ENCODE data around the gene USF1.
A peak's percentile ranks its signal among the peaks of the same experiment; 100 is the strongest.

USF1 gene

GRCh38 chr1:161001525-161001924 is 44.3 kb downstream of the USF1 start:
- Histone ChIP-seq H2BK120ac (ENCODE audit: low read depth, low read length) (no peak overlapping the region), H3K27me3 (ENCODE audit: insufficient read depth, low read length, poor library complexity) (no peaks in the 10 kb centered on the region), H3K56ac (ENCODE audit: low read length) (no peak overlapping the region), H3K4me3 (ENCODE audit: low read length) (no peak overlapping the region), H3K27ac (ENCODE audit: low read depth, low read length) (no peak overlapping the region), H4K5ac (ENCODE audit: low read length) (no peak overlapping the region), H2BK5ac (ENCODE audit: low read length) (no peak overlapping the region), H3K79me2 (ENCODE audit: control insufficient read depth, insufficient read depth, low read length) (peaks cover 25% of the 10 kb centered on the region), H2BK15ac (replicated peaks; ENCODE audit: low read depth) (no peak overlapping the region), H3K4ac (ENCODE audit: low read depth, low read length) (no peak overlapping the region), H3K4me1 (ENCODE audit: control insufficient read depth, low read depth, low read length) (peaks cover 2% of the 10 kb centered on the region), H3K79me1 (ENCODE audit: low read length) (peaks cover 9% of the 10 kb centered on the region), H4K8ac (ENCODE audit: low read depth, low read length) (no peak overlapping the region), H2AK5ac (ENCODE audit: low read length) (no peak overlapping the region), H3K4me2 (ENCODE audit: low read length) (no peak overlapping the region), H3K18ac (ENCODE audit: low read length) (no peak overlapping the region), H3K36me3 (ENCODE audit: control insufficient read depth, insufficient read depth, low read length) (peaks cover 8% of the 10 kb centered on the region), H3K9ac (ENCODE audit: low read length) (no peak overlapping the region), H3K23ac (ENCODE audit: low read length) (no peak overlapping the region)
- WGBS (ENCODE audit: extremely low coverage, insufficient coverage, low lambda C conversion rate) = no CpG with 5 or more reads among the region's 5 CpGs
- no peak for DNase-seq

DNA sequence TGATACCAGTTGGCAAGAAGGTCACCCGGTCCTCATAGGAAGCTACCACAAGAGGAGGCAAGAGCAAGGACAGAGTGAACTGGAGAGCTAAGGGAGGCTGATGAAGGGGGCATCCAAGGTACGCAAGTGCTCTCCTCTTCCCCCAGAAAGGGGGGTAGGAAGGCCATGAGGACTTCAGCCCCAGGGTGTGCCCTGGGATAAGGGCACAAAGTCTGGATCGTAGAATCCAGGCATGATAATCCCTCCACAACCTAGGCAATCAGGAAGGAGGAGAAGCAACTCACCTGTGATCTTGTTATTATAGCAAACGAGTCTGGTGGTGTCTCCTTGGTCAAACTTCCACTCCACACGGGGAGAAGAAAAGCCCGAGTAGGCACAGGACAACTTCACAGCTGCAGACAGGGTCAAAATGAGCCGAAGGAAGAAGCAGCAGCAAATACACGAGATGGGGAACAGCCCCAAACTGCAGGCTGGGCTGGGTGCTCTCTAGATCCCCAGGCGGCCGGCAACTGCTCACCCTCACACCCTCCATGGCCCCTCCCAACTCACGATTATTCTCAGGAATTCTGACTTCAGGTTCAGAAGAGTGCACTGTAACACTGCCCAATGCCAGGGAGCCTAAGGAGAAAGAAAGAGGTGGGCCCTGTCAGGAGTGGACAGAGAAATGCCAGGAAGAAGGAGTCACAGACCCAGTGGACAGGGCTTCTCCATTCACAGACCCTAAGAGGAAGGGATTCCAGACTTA is 44.9 kb downstream of the USF1 start:
- Histone ChIP-seq H2BK120ac (ENCODE audit: low read depth, low read length) (no peak overlapping the region), H3K4me2 (ENCODE audit: low read length) (no peak overlapping the region), H3K79me2 (ENCODE audit: control insufficient read depth, insufficient read depth, low read length) (peaks cover 18% of the 10 kb centered on the region), H3K9ac (ENCODE audit: low read length) (no peak overlapping the region), H3K4ac (ENCODE audit: low read depth, low read length) (no peak overlapping the region), H4K5ac (ENCODE audit: low read length) (no peak overlapping the region), H2BK5ac (ENCODE audit: low read length) (no peak overlapping the region), H3K27me3 (ENCODE audit: insufficient read depth, low read length, poor library complexity) (no peaks in the 10 kb centered on the region), H3K79me1 (ENCODE audit: low read length) (peaks cover 8% of the 10 kb centered on the region), H2BK15ac (replicated peaks; ENCODE audit: low read depth) (no peak overlapping the region), H3K56ac (ENCODE audit: low read length) (no peak overlapping the region), H3K23ac (ENCODE audit: low read length) (no peak overlapping the region), H4K8ac (ENCODE audit: low read depth, low read length) (no peak overlapping the region), H2AK5ac (ENCODE audit: low read length) (no peak overlapping the region), H3K18ac (ENCODE audit: low read length) (no peak overlapping the region), H3K4me3 (ENCODE audit: low read length) (no peak overlapping the region), H3K4me1 (ENCODE audit: control insufficient read depth, low read depth, low read length) (no peaks in the 10 kb centered on the region), H3K27ac (ENCODE audit: low read depth, low read length) (no peak overlapping the region), H3K36me3 (ENCODE audit: control insufficient read depth, insufficient read depth, low read length) (peaks cover 10% of the 10 kb centered on the region)
- DNase-seq = no peak
- no CpG with 5 or more reads among the region's 11 CpGs for WGBS (ENCODE audit: extremely low coverage, insufficient coverage, low lambda C conversion rate)

DNA sequence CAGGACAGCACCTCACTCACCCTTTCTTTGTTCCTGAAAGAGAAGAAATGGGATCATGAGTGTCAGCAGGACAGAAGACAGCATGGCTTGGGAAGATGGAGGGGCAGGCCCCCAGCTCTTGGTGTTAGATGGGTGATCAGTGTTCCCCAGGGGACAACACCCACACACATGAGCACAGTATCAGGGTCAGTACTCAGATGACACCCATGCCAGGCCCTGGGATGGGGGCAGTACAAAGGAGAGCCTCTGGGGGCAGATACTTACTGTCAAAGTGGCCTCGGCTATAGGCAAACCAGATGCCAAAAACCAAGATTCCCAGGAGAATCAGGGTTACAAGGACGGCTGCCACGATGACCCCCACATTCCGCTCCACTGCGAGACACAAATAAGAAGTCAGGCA is 46.4 kb downstream of the USF1 start:
- peaks cover 10% of the 10 kb centered on the region for H3K36me3 ChIP-seq (ENCODE audit: control insufficient read depth, insufficient read depth, low read length)
- H3K9ac ChIP-seq (ENCODE audit: low read length) = no peak overlapping the region
- H4K5ac ChIP-seq (ENCODE audit: low read length) = no peak overlapping the region
- no peak overlapping the region for H2BK5ac ChIP-seq (ENCODE audit: low read length)
- no peak overlapping the region for H4K8ac ChIP-seq (ENCODE audit: low read depth, low read length)
- no peak overlapping the region for H3K18ac ChIP-seq (ENCODE audit: low read length)
- H3K4me3 ChIP-seq (ENCODE audit: low read length) = no peak overlapping the region
- H3K27me3 ChIP-seq (ENCODE audit: insufficient read depth, low read length, poor library complexity) = no peaks in the 10 kb centered on the region
- peaks cover 6% of the 10 kb centered on the region for H3K79me2 ChIP-seq (ENCODE audit: control insufficient read depth, insufficient read depth, low read length)
- no peak overlapping the region for H2BK120ac ChIP-seq (ENCODE audit: low read depth, low read length)
- peaks cover 8% of the 10 kb centered on the region for H3K79me1 ChIP-seq (ENCODE audit: low read length)
- no peaks in the 10 kb centered on the region for H3K4me1 ChIP-seq (ENCODE audit: control insufficient read depth, low read depth, low read length)
- H3K23ac ChIP-seq (ENCODE audit: low read length) = no peak overlapping the region
- H3K56ac ChIP-seq (ENCODE audit: low read length) = no peak overlapping the region
- no peak overlapping the region for H3K4ac ChIP-seq (ENCODE audit: low read depth, low read length)
- no peak for DNase-seq
- H2AK5ac ChIP-seq (ENCODE audit: low read length) = no peak overlapping the region
- WGBS (ENCODE audit: extremely low coverage, insufficient coverage, low lambda C conversion rate) = no CpG with 5 or more reads among the region's 5 CpGs
- H3K27ac ChIP-seq (ENCODE audit: low read depth, low read length) = no peak overlapping the region
- H3K4me2 ChIP-seq (ENCODE audit: low read length) = no peak overlapping the region
- no peak overlapping the region for H2BK15ac ChIP-seq (replicated peaks; ENCODE audit: low read depth)

DNA sequence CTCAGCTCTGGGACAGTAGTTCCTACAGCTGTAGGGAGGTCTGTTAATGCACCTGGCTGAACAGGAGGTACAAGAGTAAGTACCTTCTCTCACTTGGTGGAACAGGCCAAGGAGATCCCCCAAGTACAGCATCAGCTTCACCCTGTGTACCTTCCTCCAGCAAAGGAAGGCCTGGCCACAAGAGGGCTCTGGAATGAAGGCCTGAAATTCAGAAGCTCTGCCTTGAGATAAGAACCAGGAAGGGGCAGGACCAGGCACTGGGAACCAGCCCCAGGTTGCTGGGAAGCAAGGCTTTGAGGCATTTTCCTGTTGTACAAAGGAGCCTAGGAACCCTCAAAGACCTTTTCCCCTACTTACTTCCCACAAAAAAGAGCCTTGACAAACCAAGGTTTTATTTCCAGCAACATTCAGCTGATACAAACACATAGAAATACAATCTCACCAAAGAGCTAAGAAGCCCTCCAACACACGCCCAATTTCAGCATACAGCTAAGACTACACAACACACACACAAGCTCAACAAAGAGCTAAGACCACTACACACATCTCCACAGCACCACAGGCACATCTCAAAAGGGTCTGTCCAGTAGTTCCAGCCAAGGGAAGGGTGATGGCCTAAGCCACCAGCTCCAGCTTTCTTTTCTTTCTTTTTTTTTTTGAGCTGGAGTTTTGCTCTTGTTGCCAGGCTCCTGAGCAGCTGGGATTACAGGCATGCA is 48.3 kb downstream of the USF1 start:
- no peak overlapping the region for H3K9ac ChIP-seq (ENCODE audit: low read length)
- no peak overlapping the region for H2BK120ac ChIP-seq (ENCODE audit: low read depth, low read length)
- no peak overlapping the region for H3K4me3 ChIP-seq (ENCODE audit: low read length)
- no peak overlapping the region for H3K4me2 ChIP-seq (ENCODE audit: low read length)
- H3K4me1 ChIP-seq (ENCODE audit: control insufficient read depth, low read depth, low read length) = no peaks in the 10 kb centered on the region
- peaks cover 8% of the 10 kb centered on the region for H3K79me1 ChIP-seq (ENCODE audit: low read length)
- H3K23ac ChIP-seq (ENCODE audit: low read length) = no peak overlapping the region
- H3K36me3 ChIP-seq (ENCODE audit: control insufficient read depth, insufficient read depth, low read length) = peaks cover 10% of the 10 kb centered on the region
- DNase-seq = peak; percentile 92
- no peak overlapping the region for H2AK5ac ChIP-seq (ENCODE audit: low read length)
- H4K8ac ChIP-seq (ENCODE audit: low read depth, low read length) = no peak overlapping the region
- H3K27me3 ChIP-seq (ENCODE audit: insufficient read depth, low read length, poor library complexity) = no peaks in the 10 kb centered on the region
- H3K27ac ChIP-seq (ENCODE audit: low read depth, low read length) = no peak overlapping the region
- peak overlapping the region; percentile 17 for H3K56ac ChIP-seq (ENCODE audit: low read length)
- no peak overlapping the region for H2BK15ac ChIP-seq (replicated peaks; ENCODE audit: low read depth)
- H2BK5ac ChIP-seq (ENCODE audit: low read length) = no peak overlapping the region
- WGBS (ENCODE audit: extremely low coverage, insufficient coverage, low lambda C conversion rate) = no CpG with 5 or more reads among the region's 1 CpG
- no peak overlapping the region for H3K18ac ChIP-seq (ENCODE audit: low read length)
- H3K4ac ChIP-seq (ENCODE audit: low read depth, low read length) = no peak overlapping the region
- H3K79me2 ChIP-seq (ENCODE audit: control insufficient read depth, insufficient read depth, low read length) = peaks cover 2% of the 10 kb centered on the region
- no peak overlapping the region for H4K5ac ChIP-seq (ENCODE audit: low read length)

GRCh38 chr1:160996178-160996577 is 49.6 kb downstream of the USF1 start:
- Histone ChIP-seq H3K4ac (ENCODE audit: low read depth, low read length) (no peak overlapping the region), H2BK5ac (ENCODE audit: low read length) (no peak overlapping the region), H3K79me2 (ENCODE audit: control insufficient read depth, insufficient read depth, low read length) (no peaks in the 10 kb centered on the region), H2BK15ac (replicated peaks; ENCODE audit: low read depth) (no peak overlapping the region), H3K4me1 (ENCODE audit: control insufficient read depth, low read depth, low read length) (no peaks in the 10 kb centered on the region), H3K27me3 (ENCODE audit: insufficient read depth, low read length, poor library complexity) (no peaks in the 10 kb centered on the region), H4K8ac (ENCODE audit: low read depth, low read length) (no peak overlapping the region), H3K79me1 (ENCODE audit: low read length) (peaks cover 5% of the 10 kb centered on the region), H4K5ac (ENCODE audit: low read length) (no peak overlapping the region), H2BK120ac (ENCODE audit: low read depth, low read length) (no peak overlapping the region), H2AK5ac (ENCODE audit: low read length) (no peak overlapping the region), H3K18ac (ENCODE audit: low read length) (no peak overlapping the region), H3K36me3 (ENCODE audit: control insufficient read depth, insufficient read depth, low read length) (peaks cover 10% of the 10 kb centered on the region), H3K56ac (ENCODE audit: low read length) (no peak overlapping the region), H3K9ac (ENCODE audit: low read length) (no peak overlapping the region), H3K23ac (ENCODE audit: low read length) (no peak overlapping the region), H3K4me3 (ENCODE audit: low read length) (no peak overlapping the region), H3K27ac (ENCODE audit: low read depth, low read length) (no peak overlapping the region), H3K4me2 (ENCODE audit: low read length) (no peak overlapping the region)
- WGBS (ENCODE audit: extremely low coverage, insufficient coverage, low lambda C conversion rate) = no CpG with 5 or more reads among the region's 3 CpGs
- DNase-seq = no peak
